Mucosa of descending colon (tissue), 3 donors: ENCODE measurements around the gene CASK. TPM values are rescaled to one million over a fixed set of nuclear protein-coding genes. Genes with fewer than 3 reads are reported as not detected.

ENCODE experiments used
- ATAC-seq: fragments of 200-7000 bp; cut with Tn5 transposase; one replicate; pipeline ENCODE4 v1.9.1; 2020; ENCODE audit warnings: mild to moderate bottlenecking, moderate library complexity
- DNase-seq, 3 donors: peaks; one replicate each; pipeline ENCODE4 v3.0.0-alpha.2; 2020
- H3K36me3 ChIP-seq: fragments of 200-600 bp; one replicate; pipeline ENCODE4 v1.8.0; 2021; ENCODE audit warnings: low read depth, mild to moderate bottlenecking
- H3K4me1 ChIP-seq: fragments of 200-600 bp; one replicate; pipeline ENCODE4 v1.8.0; 2021; ENCODE audit warnings: low read depth, mild to moderate bottlenecking
- H3K4me3 ChIP-seq: fragments of 200-600 bp; one replicate; pipeline ENCODE4 v1.8.0; 2021; ENCODE audit warnings: mild to moderate bottlenecking
- H3K9me3 ChIP-seq: fragments of 200-600 bp; one replicate; pipeline ENCODE4 v1.8.0; 2021; ENCODE audit warnings: mild to moderate bottlenecking
- CTCF ChIP-seq: fragments of 200-600 bp; IDR thresholded peaks from one replicate; pipeline ENCODE4 v1.8.0; 2022; ENCODE audit warnings: antibody characterized with exemption, mild to moderate bottlenecking
- intact Hi-C, 2 donors: fragments of 100-400 bp; cut with DNase I in 1 of 2; cut with micrococcal nuclease in 1 of 2; formaldehyde crosslinking; loops; one replicate each; pipeline versions ENCODE4 v1.11.0 to v1.11.1; 2022; cut with DNase I, micrococcal nuclease
- total RNA-seq, 3 donors: library from RNA; stranded (reverse); fragmentation: NEBNext Ultra II Directional in 2 of 3; extraction: Animal tissue kit (Norgen Biotek cat#: 25700) in 2 of 3; gene quantifications; one replicate each; pipeline versions ENCODE4 v1.2.1 to v1.2.4, GENCODE V29; 2021 to 2023
- donor health status: DM: no; HTN: no; CAD: no; lungs with moderate emphysema.
- donor health status: DM: no; HTN: no; CAD: no.
- donor health status: DM: no; HTN: yes; CAD: no.

CASK gene
- total RNA-seq, 3 donors from 2014 or later = 50.6 to 108 (median 83.3) TPM

- DNase-seq (no peak), ATAC-seq (no peak)
- TF ChIP-seq CTCF = no peak
- no peaks in the 10 kb centered on the region for H3K4me1 ChIP-seq
- intact Hi-C loops = no loop called here
- no peaks in the 10 kb centered on the region for H3K36me3 ChIP-seq
- no peaks in the 10 kb centered on the region for H3K9me3 ChIP-seq
- H3K4me3 ChIP-seq = no peak overlapping the region
Observed at GRCh38 chrX:41857670-41858069, 65.7 kb downstream of the CASK start.

- no peak for ATAC-seq
Observed at GRCh38 chrX:41846714-41847113, 76.6 kb downstream of the CASK start.

GRCh38 chrX:41837270-41837944 is 85.9 kb downstream of the CASK start:
- peak; percentile 31 for ATAC-seq
- intact Hi-C loops = no loop called here
- no peak for DNase-seq
- Histone ChIP-seq H3K4me1 (no peaks in the 10 kb centered on the region), H3K4me3 (no peak overlapping the region), H3K9me3 (no peaks in the 10 kb centered on the region), H3K36me3 (no peaks in the 10 kb centered on the region)
- no peak for TF ChIP-seq CTCF

More at GRCh38 chrX:41846714-41847113, 76.6 kb downstream of the CASK start:
- TF ChIP-seq CTCF = no peak
- no peak overlapping the region for H3K4me3 ChIP-seq
- DNase-seq = no peak
- H3K9me3 ChIP-seq = peaks cover 10% of the 10 kb centered on the region
- intact Hi-C loops = no loop called here
- H3K36me3 ChIP-seq = no peaks in the 10 kb centered on the region
- no peaks in the 10 kb centered on the region for H3K4me1 ChIP-seq

GRCh38 chrX:41828826-41829225 is 94.5 kb downstream of the CASK start:
- intact Hi-C loops = no loop called here
- DNase-seq = no peak
- no peak for TF ChIP-seq CTCF

GRCh38 chrX:41827886-41828285 is 95.5 kb downstream of the CASK start:
- no peak for ATAC-seq
- intact Hi-C loops = no loop called here
- Histone ChIP-seq H3K4me1 (no peaks in the 10 kb centered on the region), H3K4me3 (no peak overlapping the region), H3K36me3 (no peaks in the 10 kb centered on the region), H3K9me3 (no peaks in the 10 kb centered on the region)
- no peak for DNase-seq
- TF ChIP-seq CTCF = no peak

More at GRCh38 chrX:41828826-41829225, 94.5 kb downstream of the CASK start:
- Histone ChIP-seq H3K36me3 (no peaks in the 10 kb centered on the region), H3K4me3 (no peak overlapping the region), H3K9me3 (no peaks in the 10 kb centered on the region), H3K4me1 (no peaks in the 10 kb centered on the region)
- ATAC-seq = no peak
